Caco-2 (cell line): ENCODE data around the gene SLC10A3. TPM values are rescaled to one million over a fixed set of nuclear protein-coding genes. Genes with fewer than 3 reads are reported as not detected.

Source experiments
- BruUV-seq: library from RNA; stranded (reverse); fragments of 400-500 nt; replicated peaks from 2 replicates; lab custom pipeline; 2021; lab: Mats Ljungman, UMichigan
- CTCF ChIA-PET: fragments of 300-600 bp; sonication (Branson Sonifier 250); formaldehyde crosslinking; loops from one replicate; lab custom pipeline; 2022; ENCODE audit warnings: antibody characterized with exemption; lab: Charles Lee
- POLR2A ChIA-PET: fragments of 300-600 bp; sonication (Branson Sonifier 250); formaldehyde crosslinking; loops from one replicate; lab custom pipeline; 2022; ENCODE audit warnings: antibody characterized with exemption; lab: Charles Lee
- DNase-seq, 2 experiments: peaks; one replicate each; pipeline versions ENCODE4 v3.0.0 to v3.0.0-alpha.2; 2020 to 2022
- H3K27me3 ChIP-seq: replicated peaks from 2 replicates; pipeline ENCODE4 v1.6.0; 2011; ENCODE audit warnings: low read length; ENCODE audit not compliant: control insufficient read depth, insufficient read depth
- H3K36me3 ChIP-seq: 2 replicates; pipeline ENCODE4 v1.5.1; 2011; ENCODE audit warnings: low read length; ENCODE audit not compliant: control insufficient read depth, insufficient read depth
- H3K4me1 ChIP-seq: fragments of 250-450 bp; sonication (Bioruptor Pico); 2 replicates; pipeline ENCODE4 v1.5.1; 2020; ENCODE audit warnings: mild to moderate bottlenecking
- H3K4me3 ChIP-seq: 2 replicates; pipeline ENCODE4 v1.5.1; 2011; ENCODE audit warnings: low read depth, mild to moderate bottlenecking, control low read depth, low read length
- H3K9me3 ChIP-seq: fragments of 250-450 bp; sonication (Bioruptor Pico); 2 replicates; pipeline ENCODE4 v1.5.1; 2020; ENCODE audit warnings: mild to moderate bottlenecking, moderate library complexity
- H3K27ac Mint-ChIP-seq: one replicate; pipeline ENCODE4 v1.8.0; 2022; ENCODE audit warnings: mixed read lengths; ENCODE audit not compliant: unreplicated experiment
- H3K27me3 Mint-ChIP-seq: one replicate; pipeline ENCODE4 v1.8.0; 2022; ENCODE audit warnings: mixed read lengths; ENCODE audit not compliant: insufficient read depth, unreplicated experiment
- H3K36me3 Mint-ChIP-seq: one replicate; pipeline ENCODE4 v1.8.0; 2022; ENCODE audit warnings: mild to moderate bottlenecking, mixed read lengths; ENCODE audit not compliant: insufficient read depth, unreplicated experiment
- H3K4me1 Mint-ChIP-seq: one replicate; pipeline ENCODE4 v1.8.0; 2022; ENCODE audit warnings: low read depth, mixed read lengths; ENCODE audit not compliant: unreplicated experiment
- H3K4me3 Mint-ChIP-seq: one replicate; pipeline ENCODE4 v1.8.0; 2022; ENCODE audit warnings: mild to moderate bottlenecking, moderate library complexity, mixed read lengths; ENCODE audit not compliant: unreplicated experiment
- H3K9me3 Mint-ChIP-seq: one replicate; pipeline ENCODE4 v1.8.0; 2022; ENCODE audit warnings: mixed read lengths; ENCODE audit not compliant: unreplicated experiment
- intact Hi-C: fragments of 100-400 bp; cut with micrococcal nuclease; formaldehyde crosslinking; loops from one replicate; pipeline ENCODE4 v1.10.0; 2022; ENCODE audit not compliant: unreplicated experiment
- total RNA-seq: library from RNA; stranded (reverse); gene quantifications from 2 replicates; pipeline ENCODE4 v1.2.3, GENCODE V29; 2022
- TF ChIP-seq, protein P1 (sequence below), 2 experiments: fragments of 200-600 bp in 1 of 2; IDR thresholded peaks; 1 replicate in 1 of 2; 2 replicates in 1 of 2; pipeline versions ENCODE4 v1.5.1 to v1.8.0; 2011 to 2022; ENCODE audit warnings: antibody characterized with exemption in 1 of 2, control low read depth in 1 of 2, inconsistent platforms in 1 of 2, low read depth in 1 of 2, low read length in 1 of 2, mild to moderate bottlenecking in 1 of 2, moderate library complexity in 1 of 2; ENCODE audit not compliant: insufficient read depth in 1 of 2, severe bottlenecking in 1 of 2, unreplicated experiment in 1 of 2

Gene SLC10A3
- total RNA-seq, 1 experiment from 2014 or later = 22.5 TPM

DNA sequence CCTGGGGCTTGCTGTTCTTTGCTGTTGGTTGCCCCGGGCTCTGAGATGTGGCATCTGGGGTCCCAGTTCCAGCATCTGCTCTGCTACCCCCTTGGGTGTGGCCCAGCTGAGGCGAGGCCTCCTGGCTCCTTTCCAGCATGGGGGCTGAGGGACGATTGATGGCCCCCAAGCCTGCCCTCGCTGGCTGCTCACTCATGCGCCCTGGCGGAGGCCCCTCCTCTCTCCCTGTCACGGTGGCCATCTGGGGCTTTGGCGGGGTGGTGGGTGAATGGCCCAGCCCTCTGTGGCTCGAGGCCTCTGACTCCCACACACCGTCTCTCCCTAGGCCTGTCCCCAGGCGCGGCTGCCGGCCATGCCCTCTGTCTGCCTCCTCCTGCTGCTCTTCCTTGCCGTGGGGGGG, 30.6 kb downstream of the SLC10A3 start:
- Histone ChIP-seq H3K9me3 (no peaks in the 10 kb centered on the region), H3K36me3 (no peaks in the 10 kb centered on the region), H3K4me1 (no peaks in the 10 kb centered on the region), H3K27me3 (no peaks in the 10 kb centered on the region), H3K4me3 (no peak overlapping the region)
- H3K27ac Mint-ChIP-seq = no peak overlapping the region
- intact Hi-C loops = no loop called here
- no peaks in the 10 kb centered on the region for H3K27me3 Mint-ChIP-seq
- no peak for DNase-seq
- no peaks in the 10 kb centered on the region for H3K4me1 Mint-ChIP-seq
- H3K4me3 Mint-ChIP-seq = peak overlapping the region; percentile 71
- ChIA-PET POLR2A (interaction anchor here (0.5 kb wide), 1 partner anchor 14 kb away, joined by 6 read pairs; no protein-coding TSS in a partner anchor), CTCF (no interaction called here)
- no TSS peak for BruUV-seq
- H3K36me3 Mint-ChIP-seq = peaks cover 25% of the 10 kb centered on the region
- TF ChIP-seq, protein P1, sequence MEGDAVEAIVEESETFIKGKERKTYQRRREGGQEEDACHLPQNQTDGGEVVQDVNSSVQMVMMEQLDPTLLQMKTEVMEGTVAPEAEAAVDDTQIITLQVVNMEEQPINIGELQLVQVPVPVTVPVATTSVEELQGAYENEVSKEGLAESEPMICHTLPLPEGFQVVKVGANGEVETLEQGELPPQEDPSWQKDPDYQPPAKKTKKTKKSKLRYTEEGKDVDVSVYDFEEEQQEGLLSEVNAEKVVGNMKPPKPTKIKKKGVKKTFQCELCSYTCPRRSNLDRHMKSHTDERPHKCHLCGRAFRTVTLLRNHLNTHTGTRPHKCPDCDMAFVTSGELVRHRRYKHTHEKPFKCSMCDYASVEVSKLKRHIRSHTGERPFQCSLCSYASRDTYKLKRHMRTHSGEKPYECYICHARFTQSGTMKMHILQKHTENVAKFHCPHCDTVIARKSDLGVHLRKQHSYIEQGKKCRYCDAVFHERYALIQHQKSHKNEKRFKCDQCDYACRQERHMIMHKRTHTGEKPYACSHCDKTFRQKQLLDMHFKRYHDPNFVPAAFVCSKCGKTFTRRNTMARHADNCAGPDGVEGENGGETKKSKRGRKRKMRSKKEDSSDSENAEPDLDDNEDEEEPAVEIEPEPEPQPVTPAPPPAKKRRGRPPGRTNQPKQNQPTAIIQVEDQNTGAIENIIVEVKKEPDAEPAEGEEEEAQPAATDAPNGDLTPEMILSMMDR (IDR thresholded peaks at IDR 0.05; ENCODE audit: insufficient read depth in 1 of 2, low read depth in 1 of 2, low read length in 1 of 2, severe bottlenecking in 1 of 2, unreplicated experiment in 1 of 2) = no peak
- no peaks in the 10 kb centered on the region for H3K9me3 Mint-ChIP-seq

- intact Hi-C loops = no loop called here
- H3K27ac Mint-ChIP-seq = peak overlapping the region; percentile 55
- no peaks in the 10 kb centered on the region for H3K9me3 Mint-ChIP-seq
- Histone ChIP-seq H3K9me3 (no peaks in the 10 kb centered on the region), H3K4me1 (no peaks in the 10 kb centered on the region), H3K4me3 (peak overlapping the region; percentile 72), H3K27me3 (no peaks in the 10 kb centered on the region), H3K36me3 (no peaks in the 10 kb centered on the region)
- TF ChIP-seq, protein P1 (IDR thresholded peaks at IDR 0.05; ENCODE audit: insufficient read depth in 1 of 2, low read depth in 1 of 2, low read length in 1 of 2, severe bottlenecking in 1 of 2, unreplicated experiment in 1 of 2) = no peak
- H3K27me3 Mint-ChIP-seq = no peaks in the 10 kb centered on the region
- H3K36me3 Mint-ChIP-seq = peaks cover 32% of the 10 kb centered on the region
- POLR2A ChIA-PET = interaction anchor here (0.5 to 0.6 kb wide), 2 partner anchors 15 to 17 kb away, joined by 5 to 6 read pairs; no protein-coding TSS in a partner anchor
- peak overlapping the region; percentile 71 for H3K4me3 Mint-ChIP-seq
- H3K4me1 Mint-ChIP-seq = no peaks in the 10 kb centered on the region
- no TSS peak for BruUV-seq
- CTCF ChIA-PET = no interaction called here
- DNase-seq = no peak
Observed at GRCh38 chrX:154458954-154459778, 31.3 kb downstream of the SLC10A3 start.

- no peaks in the 10 kb centered on the region for H3K9me3 ChIP-seq
- BruUV-seq = TSS peak; percentile 56
- Mint-ChIP-seq H3K36me3 (peaks cover 33% of the 10 kb centered on the region), H3K9me3 (no peaks in the 10 kb centered on the region), H3K4me3 (peak within 1 kb of the TSS; percentile 98), H3K27ac (peak within 1 kb of the TSS; percentile 93), H3K4me1 (no peaks in the 10 kb centered on the region), H3K27me3 (no peaks in the 10 kb centered on the region)
- TF ChIP-seq, protein P1 (IDR thresholded peaks at IDR 0.05; ENCODE audit: insufficient read depth in 1 of 2, low read depth in 1 of 2, low read length in 1 of 2, severe bottlenecking in 1 of 2, unreplicated experiment in 1 of 2) = no peak
- intact Hi-C loops = no loop called here
- H3K27me3 ChIP-seq = no peaks in the 10 kb centered on the region
- peak within 1 kb of the TSS; percentile 72 for H3K4me3 ChIP-seq
- peak; percentile 46 to 80 for DNase-seq
- CTCF ChIA-PET = interaction anchor here (1.0 to 1.2 kb wide), 2 partner anchors 69 to 85 kb away, joined by 3 to 4 read pairs; no protein-coding TSS in a partner anchor
- POLR2A ChIA-PET = interaction anchor here (1.1 to 1.2 kb wide), 2 partner anchors 32 to 61 kb away, joined by 3 read pairs; partner anchors contain the start of gene SLC10A3
- H3K4me1 ChIP-seq = no peaks in the 10 kb centered on the region
- no peaks in the 10 kb centered on the region for H3K36me3 ChIP-seq
Observed at GRCh38 chrX:154458116-154458953, 32.1 kb downstream of the SLC10A3 start, which contains the start of gene PLXNA3. Gene PLXNA3 (plus strand): TSS chrX:154458281. CDS start chrX:154460184, 1,903 bp downstream.
